Gastrocnemius medialis (tissue), 4 donors: ENCODE measurements around the gene CEACAM19. TPM values are rescaled to one million over a fixed set of nuclear protein-coding genes. Genes with fewer than 3 reads are reported as not detected.

Source experiments
- ATAC-seq, 2 donors: fragments of 150-250 bp; one replicate each; pipeline ENCODE4 v1.9.1; 2016
- DNase-seq, 2 donors: peaks; one replicate each; pipeline ENCODE4 v3.0.0-alpha.2; 2019
- H3K27ac ChIP-seq, 4 donors: fragments of 200-600 bp; sonication (generic); 1 replicate in 1 of 4; 2 replicates in 3 of 4; pipeline ENCODE4 v1.5.1; 2016 to 2018; ENCODE audit warnings: mild to moderate bottlenecking in 2 of 4, moderate library complexity in 1 of 4
- H3K27me3 ChIP-seq, 3 donors: fragments of 200-600 bp; sonication (generic) in 2 of 3; 1 replicate in 1 of 3; 2 replicates in 2 of 3; pipeline versions ENCODE4 v1.5.1 to v1.6.0; 2016 to 2019; ENCODE audit warnings: mild to moderate bottlenecking in 1 of 3, moderate library complexity in 1 of 3
- H3K36me3 ChIP-seq, 2 donors: fragments of 200-600 bp; sonication (generic) in 1 of 2; one replicate each; pipeline ENCODE4 v1.5.1; 2017 to 2018
- H3K4me1 ChIP-seq, 2 donors: fragments of 200-600 bp; sonication (generic) in 1 of 2; one replicate each; pipeline ENCODE4 v1.5.1; 2016 to 2017; ENCODE audit warnings: mild to moderate bottlenecking in 2 of 2
- H3K4me3 ChIP-seq, 4 donors: fragments of 200-600 bp; sonication (generic) in 3 of 4; 1 replicate in 1 of 4; 2 replicates in 3 of 4; pipeline ENCODE4 v1.5.1; 2016 to 2019; ENCODE audit warnings: mild to moderate bottlenecking in 2 of 4
- H3K9me3 ChIP-seq, 3 donors: fragments of 200-600 bp; sonication (generic) in 2 of 3; 1 replicate in 1 of 3; 2 replicates in 2 of 3; pipeline ENCODE4 v1.5.1; 2016 to 2019
- CTCF ChIP-seq, 5 experiments: fragments of 450-650 bp in 3 of 5; fragments of 200-600 bp in 2 of 5; sonication (generic) in 2 of 5; IDR thresholded peaks in 4 of 5; conservative IDR thresholded peaks in 1 of 5; 1 replicate in 4 of 5; 2 replicates in 1 of 5; pipeline ENCODE4 v1.5.1; 2016 to 2019; ENCODE audit warnings: antibody characterized with exemption in 5 of 5, mild to moderate bottlenecking in 3 of 5, moderate library complexity in 3 of 5
- POLR2A ChIP-seq, 2 donors: fragments of 450-650 bp; IDR thresholded peaks; one replicate each; pipeline ENCODE4 v1.6.1; 2017; ENCODE audit warnings: antibody characterized with exemption in 2 of 2, mild to moderate bottlenecking in 2 of 2, moderate library complexity in 2 of 2
- in situ Hi-C, 4 donors: fragments of 200-750 bp; cut with MboI; loops; one replicate each; pipeline versions ENCODE4 v1.15.0 to v1.8.0; 2017; ENCODE audit warnings: low sequenced_read_pairs in 4 of 4
- intact Hi-C: fragments of 100-400 bp; cut with DNase I; formaldehyde crosslinking; loops from one replicate; pipeline ENCODE4 v1.15.1; 2023; ENCODE audit warnings: low total_unique reads
- total RNA-seq, 4 donors: library from RNA; depleted of rRNA; stranded (reverse); fragments of >200 nt; gene quantifications; one replicate each; pipeline versions ENCODE4 v1.1.0 to v1.2.3, GENCODE V29; 2016

Gene CEACAM19
- total RNA-seq, 4 donors from 2014 or later: 2.0 to 8.5 (median 3.7) TPM

- DNase-seq: no peak
- Histone ChIP-seq H3K36me3 (no peaks in the 10 kb centered on the region), H3K27ac (no peak overlapping the region), H3K4me1 (peaks cover 21 to 22% of the 10 kb centered on the region in 2 donors), H3K27me3 (no peaks in the 10 kb centered on the region), H3K9me3 (no peaks in the 10 kb centered on the region), H3K4me3 (no peak overlapping the region)
- ATAC-seq: no peak
- intact Hi-C loops: loop anchor here (5.0 kb wide), 2 partner anchors 54 to 814 kb away; partner anchors contain the start of gene ZNF283
- in situ Hi-C loops: no loop called here
- TF ChIP-seq CTCF (IDR thresholded peaks at IDR 0.05 in 4 of 5, conservative IDR thresholded peaks at IDR 0.05 in 1 of 5) (no peak), POLR2A (IDR thresholded peaks at IDR 0.05) (no peak)
Observed at GRCh38 chr19:44641501-44642265, 29.6 kb upstream of the CEACAM19 start.

DNA sequence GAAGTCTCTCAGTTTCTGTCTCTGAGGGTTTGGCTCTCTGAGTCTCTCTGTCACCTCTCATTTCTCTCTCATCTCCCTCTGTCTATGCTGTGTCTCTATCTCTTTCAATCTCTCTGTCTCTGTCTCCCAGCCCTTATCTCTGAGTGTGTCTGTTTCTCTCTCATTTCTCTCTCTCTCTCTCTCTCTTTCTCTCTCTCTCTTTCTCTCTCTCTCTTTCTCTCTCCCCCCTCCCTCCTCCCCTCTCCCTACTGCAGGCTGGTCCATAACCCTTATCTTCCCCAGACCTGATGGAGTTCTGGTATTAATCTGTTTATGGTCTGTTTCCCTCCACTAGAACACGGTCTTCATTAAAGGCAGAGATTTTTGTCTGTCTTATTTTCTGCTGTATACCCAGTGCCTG lies 28.9 kb upstream of the CEACAM19 start:
- Histone ChIP-seq H3K36me3 (no peaks in the 10 kb centered on the region), H3K9me3 (no peaks in the 10 kb centered on the region), H3K27me3 (no peaks in the 10 kb centered on the region), H3K27ac (no peak overlapping the region), H3K4me3 (no peak overlapping the region), H3K4me1 (peaks cover 28% of the 10 kb centered on the region in 2 donors)
- in situ Hi-C loops (no loop called here), intact Hi-C loops (loop anchor here (5.0 kb wide), 2 partner anchors 55 to 815 kb away; partner anchors contain the start of gene ZNF283)
- DNase-seq: no peak
- TF ChIP-seq POLR2A (IDR thresholded peaks at IDR 0.05) (no peak), CTCF (IDR thresholded peaks at IDR 0.05 in 4 of 5, conservative IDR thresholded peaks at IDR 0.05 in 1 of 5) (no peak)
- no peak for ATAC-seq

DNA sequence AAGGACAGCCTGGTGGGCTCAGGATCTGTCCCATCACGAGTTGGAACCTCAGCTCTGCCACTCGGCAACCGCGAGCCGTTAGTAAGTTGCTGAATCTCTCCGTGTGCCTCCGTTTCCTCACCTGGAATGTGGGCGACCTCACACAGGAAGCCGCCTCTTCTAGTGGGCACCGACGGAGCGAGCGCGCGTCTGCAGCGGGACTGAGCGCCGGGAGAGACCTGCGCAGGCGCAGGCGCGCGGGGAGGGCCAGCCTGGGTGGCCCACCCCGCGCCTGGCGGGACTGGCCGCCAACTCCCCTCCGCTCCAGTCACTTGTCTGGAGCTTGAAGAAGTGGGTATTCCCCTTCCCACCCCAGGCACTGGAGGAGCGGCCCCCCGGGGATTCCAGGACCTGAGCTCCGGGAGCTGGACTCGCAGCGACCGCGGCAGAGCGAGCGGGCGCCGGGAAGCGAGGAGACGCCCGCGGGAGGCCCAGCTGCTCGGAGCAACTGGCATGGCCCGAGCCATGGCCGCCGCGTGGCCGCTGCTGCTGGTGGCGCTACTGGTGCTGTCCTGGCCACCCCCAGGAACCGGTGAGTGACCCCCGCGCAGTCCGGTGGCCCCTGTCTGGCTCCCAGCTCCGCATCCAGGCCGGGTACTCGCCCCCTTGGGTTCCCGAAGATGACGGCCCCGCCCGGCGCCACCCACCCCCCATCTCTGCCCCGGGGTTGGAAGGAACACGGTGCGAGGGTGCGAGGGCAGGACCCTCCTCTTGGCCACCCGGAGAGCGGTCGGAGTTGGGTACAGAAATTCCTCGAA lies 27.5 kb upstream of the CEACAM19 start, which contains the start of gene PVR:
PVR (plus strand) TSS at position 306 of the 797 bp plus-strand sequence; CDS start at position 493, 187 bp downstream.
- peak; percentile 45 to 72 for DNase-seq
- no peaks in the 10 kb centered on the region for H3K9me3 ChIP-seq
- peak; percentile 84 to 86 for TF ChIP-seq POLR2A (IDR thresholded peaks at IDR 0.05)
- peak in 1 of 5 experiments; percentile 13 for TF ChIP-seq CTCF (IDR thresholded peaks at IDR 0.05 in 4 of 5, conservative IDR thresholded peaks at IDR 0.05 in 1 of 5)
- no peaks in the 10 kb centered on the region for H3K27me3 ChIP-seq
- peak; percentile 72 to 76 for ATAC-seq
- intact Hi-C loops (loop anchor here (5.0 kb wide), 2 partner anchors 57 to 817 kb away; partner anchors contain the start of gene ZNF283), in situ Hi-C loops (no loop called here)
- H3K36me3 ChIP-seq: no peaks in the 10 kb centered on the region
- H3K4me1 ChIP-seq: peaks cover 41 to 42% of the 10 kb centered on the region in 2 donors
- H3K27ac ChIP-seq: peak within 1 kb of the TSS; percentile 88 to 97 (median 95)
- peak within 1 kb of the TSS; percentile 75 to 98 (median 92) for H3K4me3 ChIP-seq

DNA sequence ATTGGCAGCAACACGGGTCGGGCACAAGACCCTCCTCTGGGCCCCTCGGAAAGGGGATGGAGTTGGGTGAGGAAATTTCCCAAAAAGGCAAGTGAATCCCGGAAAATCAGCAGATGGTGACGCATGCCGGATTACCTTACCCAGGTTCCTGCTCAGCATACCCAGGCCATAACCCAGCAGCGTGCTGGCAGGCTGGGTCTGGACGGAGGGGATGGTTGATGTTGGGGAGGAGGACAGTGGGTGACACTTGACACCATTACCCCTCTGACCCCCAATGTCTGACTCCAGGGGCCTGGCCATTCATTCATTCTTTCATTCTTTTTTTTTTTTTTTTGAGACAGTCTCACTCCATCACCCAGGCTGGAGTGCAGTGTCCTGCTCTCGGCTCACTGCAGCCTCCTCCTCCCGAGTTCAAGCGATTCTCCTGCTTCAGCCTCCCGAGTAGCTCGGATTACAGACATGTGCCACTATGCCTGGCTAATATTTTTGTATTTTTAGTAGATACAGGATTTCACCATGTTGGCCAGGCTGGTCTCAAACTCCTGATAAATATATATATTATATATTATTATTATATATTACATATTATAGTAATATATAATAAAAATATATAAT lies 26.8 kb upstream of the CEACAM19 start:
- no peaks in the 10 kb centered on the region for H3K27me3 ChIP-seq
- ATAC-seq: peak; percentile 50 to 51
- DNase-seq: peak; percentile 9 to 17
- peak overlapping the region; percentile 75 to 98 (median 92) for H3K4me3 ChIP-seq
- peaks cover 46 to 47% of the 10 kb centered on the region in 2 donors for H3K4me1 ChIP-seq
- H3K27ac ChIP-seq: peak overlapping the region; percentile 88 to 97 (median 95)
- TF ChIP-seq CTCF (IDR thresholded peaks at IDR 0.05 in 4 of 5, conservative IDR thresholded peaks at IDR 0.05 in 1 of 5) (no peak), POLR2A (IDR thresholded peaks at IDR 0.05) (peak in 1 of 2 donors; percentile 12)
- H3K9me3 ChIP-seq: no peaks in the 10 kb centered on the region
- in situ Hi-C loops: no loop called here
- no peaks in the 10 kb centered on the region for H3K36me3 ChIP-seq
- intact Hi-C loops: loop anchor here (5.0 kb wide), 2 partner anchors 57 to 817 kb away; partner anchors contain the start of gene ZNF283
